ENCODE measurements around the gene HOTAIR.

GRCh38 chr12:53948650-53949593 lies 25.8 kb downstream of the HOTAIR start:
- TF ChIP-seq CTCF (IDR thresholded peaks at IDR 0.05), result no peak
- TF ChIP-seq POLR2A (IDR thresholded peaks at IDR 0.05), result no peak
- no peak for TF ChIP-seq POLR2AphosphoS5 (IDR thresholded peaks at IDR 0.05)
- TF ChIP-seq EP300 (IDR thresholded peaks at IDR 0.05), result no peak

Data from sigmoid colon (tissue), 4 donors.